Keratinocyte (primary cell): ENCODE results near the gene ZNF445.
"Not testable (repeated sequence)": the region's sequence is repeated elsewhere in the genome, so short reads cannot be mapped to it uniquely, and the experiment has no call there.

Experiments
- CTCF ChIP-seq, 3 experiments: IDR thresholded peaks in 1 of 3; conservative IDR thresholded peaks in 1 of 3; optimal IDR thresholded peaks in 1 of 3; 2 replicates in 2 of 3; 3 replicates in 1 of 3; pipeline versions ENCODE3 to v1.5.1; 2011; ENCODE audit warnings: low read length in 3 of 3, mild to moderate bottlenecking in 3 of 3, moderate library complexity in 2 of 3, control low read depth in 1 of 3, inconsistent platforms in 1 of 3; ENCODE audit not compliant: insufficient read depth in 2 of 3; ENCODE audit errors: extremely low read depth in 1 of 3
- EZH2 ChIP-seq: IDR thresholded peaks from one replicate; pipeline ENCODE4 v1.6.1; 2012; ENCODE audit warnings: inconsistent platforms, mild to moderate bottlenecking, low read length, moderate library complexity

- not testable (repeated sequence) for TF ChIP-seq CTCF (optimal IDR thresholded peaks at IDR 0.05 in 1 of 3, IDR thresholded peaks at IDR 0.05 in 1 of 3, conservative IDR thresholded peaks at IDR 0.05 in 1 of 3; ENCODE audit: extremely low read depth in 1 of 3, insufficient read depth in 2 of 3, low read length in 3 of 3); EZH2
Observed at GRCh38 chr3:44503178-44503577, 25.7 kb upstream of the ZNF445 start.
